Motor neuron (in vitro differentiated cells): ENCODE measurements around the gene PLEKHA4. TPM values are rescaled to one million over a fixed set of nuclear protein-coding genes. Genes with fewer than 3 reads are reported as not detected.
"Not testable (repeated sequence)": the region's sequence is repeated elsewhere in the genome, so short reads cannot be mapped to it uniquely, and the experiment has no call there.

ENCODE experiments used
- ATAC-seq, 8 experiments: fragments of 200-7000 bp; cut with Tn5 transposase; replicated peaks in 6 of 8; 2 replicates each; pipeline ENCODE4 v1.8.0; 2021; ENCODE audit warnings: mild to moderate bottlenecking in 8 of 8, moderate library complexity in 8 of 8
- H3K27ac ChIP-seq, 2 donors: fragments of 250-450 bp; sonication (Bioruptor Pico); 2 replicates each; pipeline ENCODE4 v1.9.0; 2021; ENCODE audit warnings: antibody characterized with exemption in 2 of 2, mild to moderate bottlenecking in 2 of 2, moderate library complexity in 1 of 2
- H3K4me1 ChIP-seq, 2 donors: fragments of 250-450 bp; sonication (Bioruptor Pico); replicated peaks in 1 of 2; 2 replicates each; pipeline ENCODE4 v1.6.1; 2021; ENCODE audit warnings: antibody characterized with exemption in 2 of 2, mild to moderate bottlenecking in 2 of 2, moderate library complexity in 1 of 2
- H3K4me3 ChIP-seq, 5 donors: fragments of 250-450 bp; sonication (Bioruptor Pico); 2 replicates each; pipeline ENCODE4 v1.9.0; 2021; ENCODE audit warnings: antibody characterized with exemption in 5 of 5, mild to moderate bottlenecking in 5 of 5, moderate library complexity in 4 of 5
- WGBS, 10 experiments: fragments of 450-650 bp; shearing (Covaris generic); methylation state at CpG; one replicate each; pipeline ENCODE4 v1.0.0; 2022; 5-methylcytosine and 5-hydroxymethylcytosine counted together
- in situ Hi-C, 9 experiments: fragments of 400-800 bp; cut with MboI; loops; one replicate each; pipeline ENCODE4 v1.15.0; 2021; ENCODE audit warnings: low sequenced_read_pairs in 9 of 9, low pct_unique_long_range_greater_than_20kb in 2 of 9; ENCODE audit not compliant: unreplicated experiment in 9 of 9
- total RNA-seq, 8 experiments: library from RNA; unstranded; fragments of 300-600 nt; gene quantifications; 2 replicates each; pipeline versions ENCODE4 v1.2.3 to v1.2.4, GENCODE V29; 2022

Gene PLEKHA4
- total RNA-seq, 8 experiments from 2014 or later, result 0.33 to 30.8 (median 6.5) TPM

- H3K4me1 ChIP-seq, H3K4me3 ChIP-seq, ATAC-seq, H3K27ac ChIP-seq: not testable (repeated sequence)
- in situ Hi-C loops, result loop anchor here in 2 of 9 experiments (10.0 kb wide), 1 partner anchor 62 kb away; no protein-coding TSS in a partner anchor
- WGBS, 10 experiments, result 83 to 100% (median 100%) methylated on average over 1 to 3 of the region's 3 CpGs; no CpG with 5 or more reads in 5 of the 10 experiments
Observed at GRCh38 chr19:48846659-48847058, 21.8 kb downstream of the PLEKHA4 start.

DNA sequence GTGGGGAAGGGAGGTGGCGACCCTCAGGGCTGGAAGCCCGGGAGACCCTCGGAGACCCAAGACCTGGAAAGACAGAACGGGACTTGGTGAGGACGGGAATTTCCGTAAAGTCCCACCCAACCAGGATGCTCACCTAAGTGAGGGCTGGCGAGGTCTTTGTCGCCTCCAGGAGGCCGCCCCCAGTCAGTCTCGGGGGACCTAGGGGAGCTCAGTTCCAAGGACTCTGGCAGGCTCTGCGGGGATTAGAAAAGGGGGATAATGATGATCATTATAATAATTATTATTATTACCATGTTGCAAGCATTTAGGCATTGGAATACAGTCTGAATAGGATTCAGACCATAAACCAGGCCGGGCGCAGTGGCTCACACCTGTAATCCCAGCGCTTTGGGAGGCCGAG lies 23.0 kb downstream of the PLEKHA4 start:
- WGBS, 10 experiments, result 90 to 100% (median 98%) methylated on average over 1 to 10 of the region's 15 CpGs; no CpG with 5 or more reads in 5 of the 10 experiments
- in situ Hi-C loops, result loop anchor here in 2 of 9 experiments (10.0 kb wide), 1 partner anchor 61 kb away; no protein-coding TSS in a partner anchor
- no peak for ATAC-seq

GRCh38 chr19:48844472-48844871 lies 23.9 kb downstream of the PLEKHA4 start:
- ATAC-seq, result peak in 2 of 8 experiments; percentile 46 to 51
- Histone ChIP-seq H3K4me1 (peaks cover 2% of the 10 kb centered on the region in 2 donors), H3K27ac (no peak overlapping the region), H3K4me3 (no peak overlapping the region)
- WGBS, 10 experiments, result 92 to 100% (median 100%) methylated on average over 1 to 2 of the region's 2 CpGs; no CpG with 5 or more reads in 7 of the 10 experiments
- in situ Hi-C loops, result loop anchor here in 2 of 9 experiments (10.0 kb wide), 1 partner anchor 60 kb away; no protein-coding TSS in a partner anchor

More for the DNA sequence above, 23.0 kb downstream of the PLEKHA4 start:
- H3K27ac ChIP-seq, result no peak overlapping the region
- no peak overlapping the region for H3K4me3 ChIP-seq
- peaks cover 2% of the 10 kb centered on the region in 2 donors for H3K4me1 ChIP-seq

DNA sequence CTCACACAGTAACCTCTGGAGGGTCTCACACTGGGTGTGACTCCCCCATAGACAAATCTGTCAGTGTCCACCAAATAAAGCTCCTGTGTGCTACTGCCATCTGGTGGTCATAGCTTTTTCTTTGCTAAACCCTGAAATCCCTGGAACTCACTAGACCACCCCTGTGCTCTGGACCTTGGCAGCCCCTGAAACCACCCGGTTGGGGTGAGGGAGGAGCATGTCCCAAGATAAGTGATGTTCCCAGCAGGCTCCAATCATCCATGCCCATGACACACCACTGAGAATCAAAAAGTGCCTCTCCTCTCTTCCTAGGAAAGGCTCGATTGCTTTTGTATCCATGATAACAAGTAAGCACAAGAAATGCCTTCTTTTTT lies 25.6 kb downstream of the PLEKHA4 start:
- no peak overlapping the region for H3K27ac ChIP-seq

GRCh38 chr19:48841571-48841970 lies 26.8 kb downstream of the PLEKHA4 start:
- Histone ChIP-seq H3K4me3 (no peak overlapping the region), H3K27ac (no peak overlapping the region), H3K4me1 (peaks cover 2 to 6% of the 10 kb centered on the region in 2 donors)
- ATAC-seq, result no peak
- WGBS, 10 experiments, result 88 to 100% (median 96%) methylated on average over 1 to 4 of the region's 6 CpGs; no CpG with 5 or more reads in 4 of the 10 experiments
- in situ Hi-C loops, result loop anchor here in 2 of 9 experiments (10.0 kb wide), 1 partner anchor 57 kb away; no protein-coding TSS in a partner anchor

More for the DNA sequence above, 25.6 kb downstream of the PLEKHA4 start:
- WGBS, 10 experiments, result 0 to 80% (median 40%) methylated on average over 1 to 2 of the region's 2 CpGs; no CpG with 5 or more reads in 5 of the 10 experiments
- Histone ChIP-seq H3K4me3 (no peak overlapping the region), H3K4me1 (peaks cover 2% of the 10 kb centered on the region in 2 donors)
- in situ Hi-C loops, result loop anchor here in 2 of 9 experiments (10.0 kb wide), 1 partner anchor 58 kb away; no protein-coding TSS in a partner anchor
- ATAC-seq, result peak; percentile 56 to 88 (median 80)

- ATAC-seq, result no peak
- in situ Hi-C loops, result loop anchor here in 2 of 9 experiments (10.0 kb wide), 1 partner anchor 56 kb away; no protein-coding TSS in a partner anchor
- H3K4me3 ChIP-seq, result no peak overlapping the region
- H3K4me1 ChIP-seq, result peaks cover 2 to 6% of the 10 kb centered on the region in 2 donors
- H3K27ac ChIP-seq, result no peak overlapping the region
- WGBS, 10 experiments, result 80 to 100% methylated on average over 1 to 2 of the region's 16 CpGs; no CpG with 5 or more reads in 8 of the 10 experiments
Observed at GRCh38 chr19:48841047-48841446, 27.4 kb downstream of the PLEKHA4 start.

DNA sequence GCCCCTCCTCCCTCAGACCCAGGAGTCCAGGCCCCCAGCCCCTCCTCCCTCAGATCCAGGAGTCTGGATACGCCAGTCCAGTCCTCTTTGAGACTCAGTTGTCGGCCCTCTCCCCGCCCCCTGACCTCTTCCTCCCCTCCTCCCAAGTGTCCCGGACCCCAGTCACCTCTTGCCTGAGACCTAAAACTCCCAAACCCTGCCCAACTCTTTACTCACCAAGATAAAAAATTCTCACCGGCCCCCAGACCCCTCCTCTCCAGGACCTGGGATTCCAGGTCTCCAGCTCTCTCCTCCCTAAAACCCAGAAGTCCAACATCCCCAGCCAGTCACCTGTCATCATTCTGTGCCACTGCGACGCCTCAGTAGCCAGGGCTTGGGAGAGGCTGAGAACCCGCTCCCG lies 30.7 kb downstream of the PLEKHA4 start:
- Histone ChIP-seq H3K4me1 (peaks cover 4 to 6% of the 10 kb centered on the region in 2 donors), H3K27ac (no peak overlapping the region), H3K4me3 (peak overlapping the region in 3 of 5 donors; percentile 28 to 48 (median 35))
- no peak for ATAC-seq
- in situ Hi-C loops, result no loop called here
- WGBS, 10 experiments, result 30 to 100% (median 40%) methylated on average over 1 to 2 of the region's 9 CpGs; no CpG with 5 or more reads in 7 of the 10 experiments

DNA sequence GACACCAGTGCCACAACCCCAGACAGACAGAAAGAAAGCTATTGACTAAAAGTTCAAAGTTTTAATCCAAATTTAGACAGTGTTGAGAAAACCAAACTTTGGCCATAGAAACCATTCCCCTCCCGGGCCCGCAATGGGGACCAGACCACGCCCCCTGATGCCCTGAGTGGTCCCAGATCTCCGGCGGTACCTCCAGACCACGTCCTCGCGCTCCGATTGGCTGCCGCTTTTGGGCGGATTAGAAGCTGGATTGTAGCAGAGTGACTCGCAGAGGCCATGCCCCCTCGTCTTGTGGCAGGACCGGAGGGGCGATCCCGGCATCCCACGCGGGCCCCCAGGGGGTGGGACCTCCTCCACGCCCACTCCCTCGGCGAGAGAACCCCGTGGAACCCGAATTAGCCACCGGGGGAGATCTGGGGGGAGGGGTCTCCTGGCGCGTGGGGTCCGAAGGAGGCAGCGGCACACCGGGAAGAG lies 31.3 kb downstream of the PLEKHA4 start:
- 0 to 15% (median 11%) methylated on average over 5 to 9 of the region's 29 CpGs; no CpG with 5 or more reads in 6 of the 10 experiments for WGBS, 10 experiments
- ATAC-seq, result peak; percentile 68 to 91 (median 85)
- H3K27ac ChIP-seq, result peak overlapping the region in 1 of 2 donors; percentile 60
- peak overlapping the region; percentile 20 to 48 (median 28) for H3K4me3 ChIP-seq
- in situ Hi-C loops, result no loop called here
- H3K4me1 ChIP-seq, result peaks cover 2 to 3% of the 10 kb centered on the region in 2 donors

DNA sequence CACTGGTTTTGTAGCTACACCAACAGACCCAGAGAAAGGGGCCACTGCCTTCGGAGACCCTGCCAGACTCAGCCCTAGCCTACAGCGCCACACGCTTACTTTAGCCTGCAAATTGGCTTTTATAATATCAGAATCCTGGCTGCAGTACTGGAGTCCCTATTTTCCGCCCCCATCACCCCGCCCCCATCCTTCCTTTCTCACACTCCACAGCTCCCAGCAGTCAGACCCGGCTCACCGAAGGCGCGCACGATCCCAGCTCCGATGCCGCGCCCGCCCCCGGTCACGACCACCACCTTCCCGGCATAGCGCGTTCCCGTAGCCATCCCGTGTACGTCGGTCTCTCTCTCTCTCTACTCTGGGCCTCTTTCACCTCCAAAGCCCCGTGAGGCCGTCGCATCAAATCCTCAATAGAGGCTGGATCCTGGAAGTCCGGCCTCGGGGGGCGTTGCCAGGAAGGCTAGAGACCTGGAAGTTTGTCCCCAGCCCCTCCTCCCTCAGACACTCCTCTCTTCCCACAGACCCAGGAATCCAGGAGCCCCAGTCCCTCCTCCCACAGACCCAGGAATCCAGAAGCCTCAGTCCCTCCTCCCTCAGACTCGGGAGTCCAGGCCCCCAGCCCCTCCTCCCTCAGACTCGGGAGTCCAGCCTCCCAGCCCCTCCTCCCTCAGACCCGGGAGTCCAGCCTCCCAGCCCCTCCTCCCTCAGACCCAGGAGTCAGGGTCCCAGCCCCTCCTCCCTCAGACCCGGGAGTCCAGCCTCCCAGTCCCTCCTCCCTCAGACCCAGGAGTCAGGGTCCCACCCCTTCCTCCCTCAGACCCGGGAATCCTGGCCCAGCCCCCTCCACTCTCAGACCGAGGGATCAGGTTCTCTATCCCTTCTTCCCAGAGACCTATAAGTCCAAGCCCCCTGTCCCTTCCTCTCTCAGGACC lies 32.1 kb downstream of the PLEKHA4 start, which contains the start of gene HSD17B14:
TSS of gene HSD17B14 (minus strand) at position 403 of the 929 bp plus-strand sequence. CDS start at position 323, 80 bp downstream.
- Histone ChIP-seq H3K4me3 (peak within 1 kb of the TSS; percentile 20 to 48 (median 32)), H3K4me1 (peaks cover 2 to 3% of the 10 kb centered on the region in 2 donors), H3K27ac (peak within 1 kb of the TSS in 1 of 2 donors; percentile 69)
- in situ Hi-C loops, result no loop called here
- peak; percentile 45 to 65 (median 56) for ATAC-seq
- WGBS, 10 experiments, result 0 to 10% (median 0%) methylated on average over 1 to 4 of the region's 35 CpGs; no CpG with 5 or more reads in 6 of the 10 experiments

GRCh38 chr19:48835734-48836088 lies 32.7 kb downstream of the PLEKHA4 start:
- H3K4me1 ChIP-seq, result peaks cover 2 to 3% of the 10 kb centered on the region in 2 donors
- 0 to 7% (median 3%) methylated on average over 1 to 11 of the region's 12 CpGs; no CpG with 5 or more reads in 5 of the 10 experiments for WGBS, 10 experiments
- peak; percentile 68 to 92 (median 80) for ATAC-seq
- peak overlapping the region; percentile 5 to 48 (median 32) for H3K4me3 ChIP-seq
- in situ Hi-C loops, result no loop called here
- H3K27ac ChIP-seq, result peak overlapping the region in 1 of 2 donors; percentile 69

GRCh38 chr19:48833977-48834376 lies 34.4 kb downstream of the PLEKHA4 start:
- no peak overlapping the region for H3K27ac ChIP-seq

GRCh38 chr19:48833049-48833448 lies 35.4 kb downstream of the PLEKHA4 start:
- no peak for ATAC-seq
- peaks cover 2 to 3% of the 10 kb centered on the region in 2 donors for H3K4me1 ChIP-seq
- WGBS, 10 experiments, result 60% methylated on average over 2 of the region's 5 CpGs; no CpG with 5 or more reads in 9 of the 10 experiments
- in situ Hi-C loops, result no loop called here
- no peak overlapping the region for H3K4me3 ChIP-seq
- H3K27ac ChIP-seq, result no peak overlapping the region

More at GRCh38 chr19:48833977-48834376, 34.4 kb downstream of the PLEKHA4 start:
- Histone ChIP-seq H3K4me1 (peaks cover 2 to 3% of the 10 kb centered on the region in 2 donors), H3K4me3 (no peak overlapping the region)
- 73 to 100% (median 80%) methylated on average over 1 to 3 of the region's 5 CpGs; no CpG with 5 or more reads in 6 of the 10 experiments for WGBS, 10 experiments
- no peak for ATAC-seq
- in situ Hi-C loops, result no loop called here
